Gastrocnemius medialis (tissue), 4 donors: ENCODE measurements around the gene QSOX2.

Experiments
- CTCF ChIP-seq, 5 experiments: fragments of 450-650 bp in 3 of 5; fragments of 200-600 bp in 2 of 5; sonication (generic) in 2 of 5; IDR thresholded peaks in 4 of 5; conservative IDR thresholded peaks in 1 of 5; 1 replicate in 4 of 5; 2 replicates in 1 of 5; pipeline ENCODE4 v1.5.1; 2016 to 2019; ENCODE audit warnings: antibody characterized with exemption in 5 of 5, mild to moderate bottlenecking in 3 of 5, moderate library complexity in 3 of 5
- POLR2A ChIP-seq, 2 donors: fragments of 450-650 bp; IDR thresholded peaks; one replicate each; pipeline ENCODE4 v1.6.1; 2017; ENCODE audit warnings: antibody characterized with exemption in 2 of 2, mild to moderate bottlenecking in 2 of 2, moderate library complexity in 2 of 2

GRCh38 chr9:136289651-136290507, 44.3 kb upstream of the QSOX2 start:
- TF ChIP-seq CTCF (IDR thresholded peaks at IDR 0.05 in 4 of 5, conservative IDR thresholded peaks at IDR 0.05 in 1 of 5): no peak
- TF ChIP-seq POLR2A (IDR thresholded peaks at IDR 0.05): no peak
